ENCODE data around the gene CDR2L.
A peak's percentile ranks its signal among the peaks of the same experiment; 100 is the strongest.

Gene CDR2L

DNA sequence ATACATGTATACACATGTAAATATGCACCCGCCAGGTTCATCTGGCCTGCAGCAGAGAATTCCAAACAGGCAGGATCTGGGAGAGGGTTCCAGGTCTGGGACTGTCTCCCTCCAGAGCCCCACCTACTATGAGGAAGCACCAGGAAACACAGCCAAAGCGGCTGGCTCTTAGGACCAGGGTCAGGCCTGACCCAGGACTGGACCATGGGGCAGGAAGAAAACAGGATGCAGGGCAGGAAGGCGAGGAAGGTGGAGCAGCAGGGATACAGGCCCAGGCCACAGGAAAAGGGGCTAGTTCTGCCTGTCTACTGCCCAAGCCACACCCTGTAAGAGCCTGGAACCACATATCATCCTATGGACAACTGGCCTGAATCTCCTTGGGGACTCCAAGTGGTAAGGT, 17.0 kb upstream of the CDR2L start:
- H3K27ac ChIP-seq (ENCODE audit: low read depth in 2 of 2, low read length in 2 of 2): peak overlapping the region in 1 of 2 donors; percentile 71
- H3K9me3 ChIP-seq (ENCODE audit: control insufficient read depth in 2 of 2, low read length in 2 of 2): no peaks in the 10 kb centered on the region
- peak overlapping the region in 1 of 2 donors; percentile 18 for H3K9ac ChIP-seq (ENCODE audit: low read depth in 1 of 2, low read length in 2 of 2)
- H3K4me1 ChIP-seq (ENCODE audit: control insufficient read depth in 2 of 2, insufficient read depth in 2 of 2, low read length in 2 of 2): peaks cover 9 to 19% of the 10 kb centered on the region in 2 donors
- H3K4me3 ChIP-seq (ENCODE audit: low read length in 2 of 2): peak overlapping the region in 1 of 2 donors; percentile 2
- peaks cover 3 to 6% of the 10 kb centered on the region in 2 donors for H3K27me3 ChIP-seq (ENCODE audit: control insufficient read depth in 2 of 2, insufficient read depth in 2 of 2, low read length in 2 of 2)
- no peaks in the 10 kb centered on the region for H3K36me3 ChIP-seq (ENCODE audit: control insufficient read depth in 2 of 2, insufficient read depth in 2 of 2, low read length in 2 of 2)

DNA sequence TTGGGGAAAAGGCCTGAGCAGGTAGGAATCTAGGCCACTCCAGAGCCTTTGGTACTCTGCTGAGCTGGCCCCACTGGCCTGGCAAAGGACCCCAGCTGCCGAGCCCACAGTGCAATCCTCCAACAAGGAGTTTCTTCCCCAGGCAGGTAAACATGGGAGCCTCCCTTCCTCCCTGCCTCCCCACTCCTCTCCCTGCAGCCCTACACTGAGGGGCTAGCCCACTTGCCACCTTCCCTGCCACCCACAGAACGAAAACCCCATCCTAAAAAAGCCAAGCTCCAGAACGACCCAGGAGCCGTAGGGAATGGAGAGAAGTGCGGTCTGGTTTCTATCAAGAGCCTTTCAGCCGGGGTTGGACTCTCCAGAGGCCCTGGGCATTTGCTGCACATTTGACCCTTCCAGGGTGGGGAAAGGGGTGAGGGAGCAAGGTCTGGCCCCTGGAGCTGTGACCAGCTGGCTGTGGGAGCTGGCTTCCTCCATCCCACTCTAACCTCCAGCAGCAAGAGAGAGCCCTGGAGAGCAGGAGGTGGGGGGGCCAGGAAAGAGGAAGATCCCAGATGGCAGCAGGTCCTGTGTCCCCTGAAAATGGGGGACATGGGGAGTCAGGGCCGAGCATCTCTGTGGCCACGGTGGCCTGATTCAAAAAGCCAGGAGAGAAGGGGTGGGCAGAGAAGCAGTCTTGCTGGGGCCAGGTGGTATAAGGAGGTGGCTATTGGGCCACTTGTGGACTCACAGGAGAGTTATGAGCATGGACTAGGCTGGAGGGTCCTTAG, 16.2 kb upstream of the CDR2L start:
- peak overlapping the region; percentile 71 to 84 for H3K27ac ChIP-seq (ENCODE audit: low read depth in 2 of 2, low read length in 2 of 2)
- H3K27me3 ChIP-seq (ENCODE audit: control insufficient read depth in 2 of 2, insufficient read depth in 2 of 2, low read length in 2 of 2): peaks cover 3 to 6% of the 10 kb centered on the region in 2 donors
- H3K9me3 ChIP-seq (ENCODE audit: control insufficient read depth in 2 of 2, low read length in 2 of 2): no peaks in the 10 kb centered on the region
- peak overlapping the region in 1 of 2 donors; percentile 83 for H3K9ac ChIP-seq (ENCODE audit: low read depth in 1 of 2, low read length in 2 of 2)
- H3K4me3 ChIP-seq (ENCODE audit: low read length in 2 of 2): peak overlapping the region; percentile 64 to 66
- H3K4me1 ChIP-seq (ENCODE audit: control insufficient read depth in 2 of 2, insufficient read depth in 2 of 2, low read length in 2 of 2): peaks cover 9 to 19% of the 10 kb centered on the region in 2 donors
- H3K36me3 ChIP-seq (ENCODE audit: control insufficient read depth in 2 of 2, insufficient read depth in 2 of 2, low read length in 2 of 2): no peaks in the 10 kb centered on the region

DNA sequence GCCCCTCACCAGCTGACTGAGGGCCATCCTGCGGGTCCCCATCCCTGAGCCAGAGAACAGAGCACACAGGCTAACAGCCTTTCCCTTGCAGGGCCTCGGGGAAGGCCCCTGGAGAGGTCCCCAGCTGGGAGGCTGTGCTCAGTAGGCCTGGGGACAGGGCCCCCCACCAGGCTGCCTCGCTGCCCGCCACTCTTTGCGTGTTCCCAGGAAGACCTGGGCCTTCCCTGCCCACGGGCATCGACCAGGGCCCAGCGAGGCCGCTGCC, 15.7 kb upstream of the CDR2L start:
- H3K27ac ChIP-seq (ENCODE audit: low read depth in 2 of 2, low read length in 2 of 2): peak overlapping the region; percentile 71 to 84
- H3K9me3 ChIP-seq (ENCODE audit: control insufficient read depth in 2 of 2, low read length in 2 of 2): no peaks in the 10 kb centered on the region
- peak overlapping the region in 1 of 2 donors; percentile 83 for H3K9ac ChIP-seq (ENCODE audit: low read depth in 1 of 2, low read length in 2 of 2)
- peak overlapping the region; percentile 64 to 66 for H3K4me3 ChIP-seq (ENCODE audit: low read length in 2 of 2)
- H3K36me3 ChIP-seq (ENCODE audit: control insufficient read depth in 2 of 2, insufficient read depth in 2 of 2, low read length in 2 of 2): no peaks in the 10 kb centered on the region
- H3K27me3 ChIP-seq (ENCODE audit: control insufficient read depth in 2 of 2, insufficient read depth in 2 of 2, low read length in 2 of 2): peaks cover 3 to 6% of the 10 kb centered on the region in 2 donors
- peaks cover 9 to 19% of the 10 kb centered on the region in 2 donors for H3K4me1 ChIP-seq (ENCODE audit: control insufficient read depth in 2 of 2, insufficient read depth in 2 of 2, low read length in 2 of 2)

DNA sequence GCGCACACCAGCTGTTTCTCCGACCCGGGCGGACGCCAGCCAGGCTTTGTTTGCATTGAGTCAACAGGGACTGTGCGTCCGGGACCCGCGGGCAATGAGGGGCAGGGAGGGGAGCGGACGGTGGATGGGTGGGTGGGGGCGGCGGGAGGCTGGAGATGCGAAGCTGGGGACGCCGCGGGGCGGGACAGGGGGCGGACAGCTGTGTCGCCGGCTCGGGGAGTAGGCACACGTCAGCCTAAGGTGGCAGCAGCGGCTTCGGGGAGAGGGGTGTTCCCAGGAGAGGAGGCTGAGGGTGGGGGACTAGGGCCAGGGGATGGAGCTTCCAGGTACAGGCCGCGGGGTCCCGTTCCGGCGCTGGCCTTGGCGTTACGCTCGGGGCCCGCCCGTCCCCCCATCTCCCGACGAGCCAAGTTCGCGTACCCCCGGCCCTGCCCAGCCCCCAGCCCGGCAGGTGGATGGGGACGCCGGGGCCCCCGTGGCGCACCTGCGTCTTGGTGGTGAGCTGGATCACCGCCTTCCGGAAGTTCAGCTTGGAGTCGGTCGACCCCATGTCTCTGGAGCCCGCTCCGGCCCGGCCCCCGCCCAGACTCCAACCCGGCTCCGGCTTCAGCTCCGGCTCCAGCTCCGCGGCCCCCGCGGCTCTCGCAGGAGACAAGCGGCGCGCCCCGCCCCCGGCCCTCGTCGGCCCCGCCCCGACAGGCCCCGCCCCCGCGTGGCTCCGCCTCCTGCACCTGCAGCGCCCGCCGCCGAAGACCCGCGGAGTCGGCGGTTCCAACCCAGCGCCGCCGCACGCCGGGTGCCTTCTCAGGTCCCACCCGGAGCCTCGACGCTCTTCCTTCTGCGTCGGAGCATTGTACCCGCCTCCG, 15.1 kb upstream of the CDR2L start, which contains the start of gene HID1:
HID1 (minus strand) TSS at position 653 of the 866 bp plus-strand sequence; CDS start at position 550, 103 bp downstream.
- Histone ChIP-seq H3K36me3 (ENCODE audit: control insufficient read depth in 2 of 2, insufficient read depth in 2 of 2, low read length in 2 of 2) (no peaks in the 10 kb centered on the region), H3K9me3 (ENCODE audit: control insufficient read depth in 2 of 2, low read length in 2 of 2) (no peaks in the 10 kb centered on the region), H3K9ac (ENCODE audit: low read depth in 1 of 2, low read length in 2 of 2) (peak within 1 kb of the TSS in 1 of 2 donors; percentile 83), H3K4me3 (ENCODE audit: low read length in 2 of 2) (peak within 1 kb of the TSS; percentile 66 to 72), H3K27me3 (ENCODE audit: control insufficient read depth in 2 of 2, insufficient read depth in 2 of 2, low read length in 2 of 2) (peaks cover 3 to 6% of the 10 kb centered on the region in 2 donors), H3K4me1 (ENCODE audit: control insufficient read depth in 2 of 2, insufficient read depth in 2 of 2, low read length in 2 of 2) (peaks cover 9 to 19% of the 10 kb centered on the region in 2 donors), H3K27ac (ENCODE audit: low read depth in 2 of 2, low read length in 2 of 2) (peak within 1 kb of the TSS; percentile 74 to 84)

DNA sequence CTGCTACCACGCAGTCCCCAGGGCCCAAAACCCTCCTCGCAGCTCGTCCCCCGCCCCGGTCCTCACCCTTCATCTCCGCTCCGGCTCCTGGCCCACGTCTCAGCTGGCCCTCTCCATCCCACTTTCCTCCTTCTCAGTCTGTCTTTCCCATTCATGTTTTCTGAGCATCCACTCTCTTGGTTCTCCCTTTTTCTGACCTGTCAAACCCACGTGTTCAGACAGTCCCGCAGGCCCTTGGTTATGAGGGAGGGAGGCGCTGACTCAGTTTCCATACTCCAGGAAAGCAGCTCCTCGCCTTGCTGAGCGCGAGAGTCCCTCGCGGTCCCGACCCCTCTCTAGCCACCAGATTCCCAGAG, 14.5 kb upstream of the CDR2L start:
- Histone ChIP-seq H3K27ac (ENCODE audit: low read depth in 2 of 2, low read length in 2 of 2) (no peak overlapping the region), H3K4me1 (ENCODE audit: control insufficient read depth in 2 of 2, insufficient read depth in 2 of 2, low read length in 2 of 2) (peaks cover 9 to 19% of the 10 kb centered on the region in 2 donors), H3K9ac (ENCODE audit: low read depth in 1 of 2, low read length in 2 of 2) (peak overlapping the region in 1 of 2 donors; percentile 61), H3K4me3 (ENCODE audit: low read length in 2 of 2) (peak overlapping the region; percentile 62 to 72), H3K36me3 (ENCODE audit: control insufficient read depth in 2 of 2, insufficient read depth in 2 of 2, low read length in 2 of 2) (no peaks in the 10 kb centered on the region), H3K9me3 (ENCODE audit: control insufficient read depth in 2 of 2, low read length in 2 of 2) (no peaks in the 10 kb centered on the region), H3K27me3 (ENCODE audit: control insufficient read depth in 2 of 2, insufficient read depth in 2 of 2, low read length in 2 of 2) (peaks cover 3 to 6% of the 10 kb centered on the region in 2 donors)

DNA sequence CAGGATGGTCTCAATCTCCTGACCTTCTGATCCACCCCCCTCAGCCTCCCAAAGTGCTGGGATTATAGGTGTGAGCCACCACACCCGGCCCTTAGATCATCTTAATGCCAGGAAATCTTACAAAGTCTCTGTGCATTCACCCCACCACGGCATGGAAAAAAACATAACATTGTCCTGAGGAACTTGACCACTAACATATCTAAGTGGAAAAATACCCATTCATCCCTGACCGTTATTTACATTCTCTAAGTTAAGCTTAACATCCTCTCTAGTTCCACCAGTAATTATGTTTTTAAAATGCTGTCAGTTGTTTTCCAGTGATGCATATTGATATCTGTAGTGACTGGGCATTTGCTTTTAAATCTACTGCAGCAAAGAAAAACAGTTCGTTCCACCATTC, 11.5 kb upstream of the CDR2L start:
- Histone ChIP-seq H3K36me3 (ENCODE audit: control insufficient read depth in 2 of 2, insufficient read depth in 2 of 2, low read length in 2 of 2) (no peaks in the 10 kb centered on the region), H3K9me3 (ENCODE audit: control insufficient read depth in 2 of 2, low read length in 2 of 2) (no peaks in the 10 kb centered on the region), H3K4me3 (ENCODE audit: low read length in 2 of 2) (no peak overlapping the region), H3K4me1 (ENCODE audit: control insufficient read depth in 2 of 2, insufficient read depth in 2 of 2, low read length in 2 of 2) (peaks cover 4 to 5% of the 10 kb centered on the region in 2 donors), H3K27me3 (ENCODE audit: control insufficient read depth in 2 of 2, insufficient read depth in 2 of 2, low read length in 2 of 2) (peaks cover 3 to 6% of the 10 kb centered on the region in 2 donors), H3K27ac (ENCODE audit: low read depth in 2 of 2, low read length in 2 of 2) (no peak overlapping the region), H3K9ac (ENCODE audit: low read depth in 1 of 2, low read length in 2 of 2) (no peak overlapping the region)

DNA sequence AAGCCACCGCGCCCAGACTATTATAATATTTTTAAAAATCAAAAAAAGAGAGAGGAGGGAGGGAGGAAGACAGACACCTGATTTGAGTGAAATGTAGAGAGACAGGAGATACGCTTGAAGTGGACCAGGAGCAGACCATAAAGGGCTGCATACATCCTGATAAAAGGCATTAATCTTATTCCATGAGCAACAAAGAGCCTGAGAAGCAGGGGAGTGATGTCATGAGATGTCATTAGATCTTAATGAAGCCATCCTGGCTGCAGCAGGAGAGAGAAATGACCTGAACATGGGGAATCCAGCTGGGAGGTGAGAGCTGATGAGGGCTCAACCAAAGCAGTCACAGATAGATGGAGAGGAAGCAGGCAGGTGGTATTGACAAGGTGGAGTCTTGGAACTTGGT, 9.6 kb upstream of the CDR2L start:
- Histone ChIP-seq H3K9ac (ENCODE audit: low read depth in 1 of 2, low read length in 2 of 2) (no peak overlapping the region), H3K36me3 (ENCODE audit: control insufficient read depth in 2 of 2, insufficient read depth in 2 of 2, low read length in 2 of 2) (no peaks in the 10 kb centered on the region), H3K9me3 (ENCODE audit: control insufficient read depth in 2 of 2, low read length in 2 of 2) (no peaks in the 10 kb centered on the region), H3K4me3 (ENCODE audit: low read length in 2 of 2) (no peak overlapping the region), H3K27me3 (ENCODE audit: control insufficient read depth in 2 of 2, insufficient read depth in 2 of 2, low read length in 2 of 2) (peaks cover 3 to 6% of the 10 kb centered on the region in 2 donors), H3K27ac (ENCODE audit: low read depth in 2 of 2, low read length in 2 of 2) (no peak overlapping the region), H3K4me1 (ENCODE audit: control insufficient read depth in 2 of 2, insufficient read depth in 2 of 2, low read length in 2 of 2) (peaks cover 9 to 16% of the 10 kb centered on the region in 2 donors)

DNA sequence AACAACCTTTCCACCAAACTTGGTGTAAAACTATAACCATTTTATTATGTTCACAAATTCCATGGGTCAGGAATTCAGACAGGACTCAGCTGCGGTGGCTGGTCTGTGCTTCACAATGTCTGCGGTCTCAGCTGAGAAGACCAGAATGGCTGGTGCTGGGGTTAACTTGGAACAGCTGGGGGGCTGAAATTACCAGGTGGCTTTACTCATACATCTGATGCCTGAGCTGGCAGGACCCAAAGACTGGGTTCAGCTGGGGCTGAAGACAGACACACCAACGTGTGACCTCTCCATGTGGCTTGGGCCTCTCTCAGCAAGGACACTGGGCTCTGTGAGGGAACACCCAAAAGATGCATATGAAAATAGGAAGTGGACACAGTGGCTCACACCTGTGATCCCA, 9.2 kb upstream of the CDR2L start:
- Histone ChIP-seq H3K4me1 (ENCODE audit: control insufficient read depth in 2 of 2, insufficient read depth in 2 of 2, low read length in 2 of 2) (peaks cover 9 to 14% of the 10 kb centered on the region in 2 donors), H3K9ac (ENCODE audit: low read depth in 1 of 2, low read length in 2 of 2) (no peak overlapping the region), H3K27me3 (ENCODE audit: control insufficient read depth in 2 of 2, insufficient read depth in 2 of 2, low read length in 2 of 2) (peaks cover 0 to 3% of the 10 kb centered on the region in 2 donors)

DNA sequence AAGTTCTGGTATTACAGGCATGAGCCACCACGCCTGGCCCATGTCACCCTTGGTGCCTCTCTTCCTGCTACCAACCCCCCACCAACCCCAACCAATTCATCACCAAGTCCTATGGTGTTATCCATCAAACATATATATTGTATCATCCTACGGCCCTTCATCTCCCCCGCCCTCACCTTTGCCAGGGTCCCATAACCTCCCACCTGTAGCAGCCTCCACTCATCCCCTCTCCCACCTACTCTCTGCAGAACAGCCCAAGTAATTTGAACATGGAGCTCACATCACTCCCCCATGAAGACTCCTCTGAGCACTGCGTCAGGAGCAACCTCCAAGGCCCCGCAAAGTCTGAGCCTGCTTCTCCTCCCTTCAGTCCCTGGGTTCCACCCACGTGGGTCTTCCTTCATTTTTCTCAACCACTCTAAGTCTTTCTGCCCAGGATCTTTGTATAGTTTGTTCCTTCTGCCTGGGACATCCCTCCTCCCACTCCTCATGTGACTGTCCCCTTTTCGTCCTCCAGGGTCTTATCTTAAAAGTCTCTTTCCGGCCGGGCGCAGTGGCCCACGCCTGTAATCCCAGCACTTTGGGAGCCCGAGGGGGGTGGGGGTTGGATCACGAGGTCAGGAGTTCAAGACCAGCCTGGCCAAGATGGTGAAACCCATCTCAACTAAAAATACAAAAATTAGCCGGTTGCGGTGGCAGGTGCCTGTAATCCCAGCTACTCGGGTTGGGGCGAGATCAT, 7.9 kb upstream of the CDR2L start:
- Histone ChIP-seq H3K9ac (ENCODE audit: low read depth in 1 of 2, low read length in 2 of 2) (no peak overlapping the region), H3K4me3 (ENCODE audit: low read length in 2 of 2) (no peak overlapping the region), H3K36me3 (ENCODE audit: control insufficient read depth in 2 of 2, insufficient read depth in 2 of 2, low read length in 2 of 2) (no peaks in the 10 kb centered on the region), H3K9me3 (ENCODE audit: control insufficient read depth in 2 of 2, low read length in 2 of 2) (no peaks in the 10 kb centered on the region), H3K27ac (ENCODE audit: low read depth in 2 of 2, low read length in 2 of 2) (no peak overlapping the region), H3K4me1 (ENCODE audit: control insufficient read depth in 2 of 2, insufficient read depth in 2 of 2, low read length in 2 of 2) (peaks cover 9 to 14% of the 10 kb centered on the region in 2 donors), H3K27me3 (ENCODE audit: control insufficient read depth in 2 of 2, insufficient read depth in 2 of 2, low read length in 2 of 2) (peaks cover 0 to under 1% of the 10 kb centered on the region in 2 donors)

More for the DNA sequence above, 9.2 kb upstream of the CDR2L start:
- no peaks in the 10 kb centered on the region for H3K9me3 ChIP-seq (ENCODE audit: control insufficient read depth in 2 of 2, low read length in 2 of 2)
- no peak overlapping the region for H3K27ac ChIP-seq (ENCODE audit: low read depth in 2 of 2, low read length in 2 of 2)
- no peaks in the 10 kb centered on the region for H3K36me3 ChIP-seq (ENCODE audit: control insufficient read depth in 2 of 2, insufficient read depth in 2 of 2, low read length in 2 of 2)
- no peak overlapping the region for H3K4me3 ChIP-seq (ENCODE audit: low read length in 2 of 2)

Data from mucosa of rectum (tissue), 2 donors.